H1 (cell line): ENCODE measurements around the gene NDP. TPM values are rescaled to one million over a fixed set of nuclear protein-coding genes. Genes with fewer than 3 reads are reported as not detected.

ENCODE experiments used
- CTCF ChIA-PET: fragments of 300-600 bp; sonication (Branson Sonifier 250); formaldehyde crosslinking; loops from one replicate; lab custom pipeline; 2021; ENCODE audit not compliant: partially characterized antibody; lab: Charles Lee
- POLR2A ChIA-PET: fragments of 300-600 bp; sonication (Branson Sonifier 250); formaldehyde crosslinking; loops from one replicate; lab custom pipeline; 2021; ENCODE audit warnings: inconsistent platforms; ENCODE audit not compliant: partially characterized antibody; lab: Charles Lee
- DNase-seq, 2 experiments: peaks; one replicate each; pipeline versions ENCODE4 v3.0.0 to v3.0.0-alpha.2; 2010 to 2022; ENCODE audit warnings: low spot score in 2 of 2, low read depth in 1 of 2, mixed read lengths in 1 of 2
- FAIRE-seq: peaks from 2 replicates; lab custom pipeline; 2011; peaks lifted over from hg19 to GRCh38; lab: Jason Lieb, UNC
- H2AFZ ChIP-seq: 2 replicates; pipeline ENCODE4 v1.8.1; 2012; ENCODE audit warnings: low read length, inconsistent platforms
- H2AK5ac ChIP-seq: 2 replicates; pipeline ENCODE4 v1.6.1; 2013; ENCODE audit warnings: low read depth, low read length
- H2BK120ac ChIP-seq: replicated peaks from 2 replicates; pipeline ENCODE3; 2013; ENCODE audit warnings: low read depth, low read length, inconsistent platforms
- H2BK12ac ChIP-seq: 2 replicates; pipeline ENCODE4 v1.6.1; 2013; ENCODE audit warnings: low read depth, low read length
- H2BK15ac ChIP-seq: 2 replicates; pipeline ENCODE4 v1.6.1; 2013; ENCODE audit warnings: low read length
- H2BK20ac ChIP-seq: 2 replicates; pipeline ENCODE4 v1.6.1; 2013; ENCODE audit warnings: low read length
- H2BK5ac ChIP-seq: 2 replicates; pipeline ENCODE4 v1.6.1; 2013; ENCODE audit warnings: low read depth, low read length
- H3K14ac ChIP-seq: 2 replicates; pipeline ENCODE4 v1.6.1; 2013; ENCODE audit warnings: inconsistent platforms; ENCODE audit not compliant: insufficient read length
- H3K18ac ChIP-seq: 2 replicates; pipeline ENCODE4 v1.6.1; 2013; ENCODE audit warnings: low read length; ENCODE audit errors: extremely low read depth
- H3K23ac ChIP-seq: 2 replicates; pipeline ENCODE4 v1.6.1; 2013; ENCODE audit warnings: inconsistent platforms; ENCODE audit not compliant: insufficient read length
- H3K23me2 ChIP-seq: 2 replicates; pipeline ENCODE4 v1.6.1; 2013; ENCODE audit warnings: low read depth, low read length
- H3K27ac ChIP-seq: 2 replicates; pipeline ENCODE4 v1.6.1; 2011; ENCODE audit warnings: low read depth, low read length, inconsistent platforms
- H3K27me3 ChIP-seq, 4 experiments: replicated peaks in 1 of 4; 1 replicate in 1 of 4; 2 replicates in 3 of 4; pipeline versions ENCODE4 v1.6.1 to v1.8.1; 2011 to 2013; ENCODE audit warnings: low read length in 3 of 4, mild to moderate bottlenecking in 3 of 4, inconsistent platforms in 2 of 4, mixed read lengths in 2 of 4, moderate library complexity in 1 of 4; ENCODE audit not compliant: control insufficient read depth in 3 of 4, insufficient read depth in 3 of 4; ENCODE audit errors: extremely low read depth in 1 of 4
- H3K36me3 ChIP-seq, 4 experiments: 2 replicates each; pipeline versions ENCODE4 v1.6.1 to v1.8.1; 2011 to 2013; ENCODE audit warnings: mild to moderate bottlenecking in 4 of 4, low read length in 3 of 4, moderate library complexity in 2 of 4, control low read depth in 1 of 4, inconsistent platforms in 1 of 4; ENCODE audit not compliant: insufficient read depth in 4 of 4, control insufficient read depth in 2 of 4
- H3K4ac ChIP-seq: replicated peaks from 2 replicates; pipeline ENCODE3; 2013; ENCODE audit warnings: low read length, low read depth, mixed read lengths, inconsistent platforms; ENCODE audit not compliant: insufficient read length
- H3K4me1 ChIP-seq, 4 experiments: replicated peaks in 1 of 4; 1 replicate in 1 of 4; 2 replicates in 3 of 4; pipeline versions ENCODE4 v1.6.1 to v1.8.1; 2011 to 2013; ENCODE audit warnings: low read length in 3 of 4, inconsistent platforms in 2 of 4, mixed read lengths in 1 of 4; ENCODE audit not compliant: insufficient read depth in 4 of 4, control insufficient read depth in 3 of 4
- H3K4me2 ChIP-seq, 2 experiments: 2 replicates each; pipeline versions ENCODE4 v1.6.1 to v1.8.1; 2011 to 2013; ENCODE audit warnings: low read depth in 2 of 2, low read length in 2 of 2, control low read depth in 1 of 2, inconsistent platforms in 1 of 2, mild to moderate bottlenecking in 1 of 2; ENCODE audit not compliant: insufficient read depth in 1 of 2
- H3K4me3 ChIP-seq, 4 experiments: fragments of 200-600, 300-600 bp in 1 of 4; sonication (generic), shearing (Covaris generic), sonication (Bioruptor Twin) in 1 of 4; 2 replicates each; pipeline versions ENCODE4 v1.5.1 to v1.8.1; 2011 to 2016; ENCODE audit warnings: low read length in 4 of 4, low read depth in 3 of 4, control low read depth in 2 of 4, inconsistent platforms in 2 of 4, mild to moderate bottlenecking in 2 of 4, mixed read lengths in 1 of 4, moderate library complexity in 1 of 4; ENCODE audit not compliant: insufficient read depth in 2 of 4; ENCODE audit errors: extremely low read depth in 1 of 4
- H3K56ac ChIP-seq: replicated peaks from 2 replicates; pipeline ENCODE3; 2013; ENCODE audit warnings: low read depth, mild to moderate bottlenecking, mixed read lengths, low read length, inconsistent platforms; ENCODE audit not compliant: insufficient read length
- H3K79me1 ChIP-seq: 2 replicates; pipeline ENCODE4 v1.6.1; 2013; ENCODE audit warnings: low read depth, low read length, control low read depth
- H3K79me2 ChIP-seq, 2 experiments: 2 replicates each; pipeline versions ENCODE4 v1.6.1 to v1.8.1; 2012 to 2013; ENCODE audit warnings: low read length in 2 of 2, mild to moderate bottlenecking in 2 of 2, inconsistent platforms in 1 of 2; ENCODE audit not compliant: insufficient read depth in 2 of 2, control insufficient read depth in 1 of 2
- H3K9ac ChIP-seq, 4 experiments: replicated peaks in 1 of 4; 1 replicate in 1 of 4; 2 replicates in 3 of 4; pipeline versions ENCODE4 v1.6.1 to v1.8.1; 2011 to 2013; ENCODE audit warnings: low read depth in 3 of 4, low read length in 3 of 4, control low read depth in 2 of 4, mild to moderate bottlenecking in 2 of 4, moderate library complexity in 2 of 4, inconsistent platforms in 1 of 4; ENCODE audit errors: extremely low read depth in 1 of 4
- H3K9me3 ChIP-seq, 2 experiments: 2 replicates each; pipeline versions ENCODE4 v1.6.1 to v1.8.1; 2012 to 2013; ENCODE audit warnings: mild to moderate bottlenecking in 2 of 2, moderate library complexity in 2 of 2, control low read depth in 1 of 2, inconsistent platforms in 1 of 2, low read depth in 1 of 2, low read length in 1 of 2, mixed read lengths in 1 of 2; ENCODE audit not compliant: insufficient read depth in 2 of 2
- H4K20me1 ChIP-seq, 2 experiments: replicated peaks in 1 of 2; 2 replicates each; pipeline versions ENCODE3 to v1.8.1; 2011 to 2013; ENCODE audit warnings: inconsistent platforms in 2 of 2, low read length in 2 of 2, mild to moderate bottlenecking in 1 of 2; ENCODE audit not compliant: insufficient read depth in 2 of 2, control insufficient read depth in 1 of 2
- H4K5ac ChIP-seq: 2 replicates; pipeline ENCODE4 v1.6.1; 2013; ENCODE audit warnings: low read length, low read depth, mixed read lengths, inconsistent platforms; ENCODE audit not compliant: insufficient read length
- H4K8ac ChIP-seq: 2 replicates; pipeline ENCODE4 v1.8.0; 2013; ENCODE audit warnings: mild to moderate bottlenecking, moderate library complexity, low read length, inconsistent platforms; ENCODE audit not compliant: insufficient read depth; ENCODE audit errors: extremely low read depth
- H4K91ac ChIP-seq: replicated peaks from 2 replicates; pipeline ENCODE3; 2013; ENCODE audit warnings: low read length, mixed read lengths, inconsistent platforms; ENCODE audit not compliant: insufficient read length
- ASH2L ChIP-seq: fragments of 200-600, 300-600 bp; sonication (generic); IDR thresholded peaks from one replicate; pipeline ENCODE4 v1.7.1; 2017; ENCODE audit warnings: low read length
- CREB1 ChIP-seq: IDR thresholded peaks from 2 replicates; pipeline ENCODE4 v1.6.1; 2012; ENCODE audit warnings: inconsistent platforms
- CTCF ChIP-seq, 3 experiments: IDR thresholded peaks; 1 replicate in 2 of 3; 2 replicates in 1 of 3; pipeline versions ENCODE4 v1.5.1 to v1.6.1; 2011; ENCODE audit warnings: low read length in 3 of 3, mild to moderate bottlenecking in 3 of 3, inconsistent platforms in 2 of 3, low read depth in 1 of 3, moderate library complexity in 1 of 3; ENCODE audit not compliant: insufficient read depth in 1 of 3; ENCODE audit errors: control extremely low read depth in 1 of 3
- EGR1 ChIP-seq: IDR thresholded peaks from 2 replicates; pipeline ENCODE4 v1.6.1; 2011; ENCODE audit warnings: low read depth, low read length, borderline replicate concordance
- EZH2 ChIP-seq: fragments of 200-600 bp; sonication (generic); IDR thresholded peaks from 2 replicates; pipeline ENCODE4 v1.7.1; 2012; ENCODE audit warnings: low read depth, mild to moderate bottlenecking, moderate library complexity, low read length, inconsistent platforms; ENCODE audit not compliant: severe bottlenecking
- HDAC6 ChIP-seq: IDR thresholded peaks from one replicate; pipeline ENCODE4 v1.7.1; 2012; ENCODE audit warnings: low read depth, mild to moderate bottlenecking, inconsistent platforms, low read length, moderate library complexity
- RXRA ChIP-seq: IDR thresholded peaks from 2 replicates; pipeline ENCODE4 v1.6.1; 2011; ENCODE audit warnings: low read depth, mild to moderate bottlenecking, low read length, moderate library complexity; ENCODE audit not compliant: insufficient read depth
- SAP30 ChIP-seq: fragments of 300-600 bp; sonication (generic); IDR thresholded peaks from 2 replicates; pipeline ENCODE4 v1.7.1; 2012; ENCODE audit warnings: low read length, moderate library complexity, mild to moderate bottlenecking, inconsistent platforms; ENCODE audit not compliant: insufficient read depth, insufficient replicate concordance
- SIN3A ChIP-seq, 2 experiments: IDR thresholded peaks in 1 of 2; conservative IDR thresholded peaks in 1 of 2; 2 replicates each; pipeline ENCODE4 v1.6.1; 2011 to 2012; ENCODE audit warnings: low read length in 2 of 2, improper control_type of control experiment in 1 of 2, low read depth in 1 of 2, mild to moderate bottlenecking in 1 of 2
- SP1 ChIP-seq: IDR thresholded peaks from 2 replicates; pipeline ENCODE4 v1.6.1; 2011; ENCODE audit warnings: low read depth, low read length
- SUZ12 ChIP-seq: fragments of 200-600 bp; sonication (generic); IDR thresholded peaks from 2 replicates; pipeline ENCODE4 v1.6.1; 2012; ENCODE audit warnings: mild to moderate bottlenecking, inconsistent platforms, low read length, moderate library complexity, mixed read lengths
- TAF1 ChIP-seq: IDR thresholded peaks from 2 replicates; pipeline ENCODE4 v1.6.1; 2011; ENCODE audit warnings: mild to moderate bottlenecking, low read depth, low read length
- WGBS, 2 experiments: shearing (Covaris generic) in 1 of 2; methylation state at CpG; one replicate each; pipeline versions ENCODE4 v1.1.6 to v1.1.7; 2013 to 2015; ENCODE audit warnings: low lambda C conversion rate in 2 of 2, mixed read lengths in 2 of 2, inconsistent platforms in 1 of 2, low coverage in 1 of 2, missing lambda C conversion rate in 1 of 2; ENCODE audit not compliant: insufficient replicate concordance in 2 of 2, insufficient coverage in 1 of 2, insufficient read length in 1 of 2; ENCODE audit errors: extremely low coverage in 1 of 2, missing lambda C conversion rate in 1 of 2; 5-methylcytosine and 5-hydroxymethylcytosine counted together
- polyA plus RNA-seq, 7 experiments: library from polyadenylated mRNA; depleted of rRNA in 3 of 7; stranded (reverse) in 5 of 7; unstranded in 2 of 7; fragments of >200 nt in 5 of 7; fragments of 200-250 nt in 2 of 7; gene quantifications; 1 replicate in 5 of 7; 2 replicates in 1 of 7; 4 replicates in 1 of 7; pipeline versions ENCODE4 v1.2.1 to v1.2.3, GENCODE V29; 2011 to 2013; ENCODE audit warnings: missing spikeins in 2 of 7, mixed read lengths in 2 of 7
- total RNA-seq: library from RNA; stranded (reverse); fragmentation: NEBNext Ultra II Directional; extraction: Animal tissue kit (Norgen Biotek cat#: 25700); gene quantifications from 2 replicates; pipeline ENCODE4 v1.2.1, GENCODE V29; 2021

The NDP gene
- total and polyA plus RNA-seq, 2 of the 8 experiments (the other 6 are each of a cell fraction or from before 2014, with no cell fraction given) = 0.26 to 0.82 TPM

GRCh38 chrX:43962636-43963035, 10.6 kb downstream of the NDP start:
- Histone ChIP-seq H3K4me2 (no peak overlapping the region), H3K23me2 (no peaks in the 10 kb centered on the region), H3K4ac (no peak overlapping the region), H3K36me3 (no peaks in the 10 kb centered on the region; a peak in 1 of 8 replicates), H3K23ac (no peak overlapping the region), H3K9me3 (no peaks in the 10 kb centered on the region), H3K79me1 (no peaks in the 10 kb centered on the region), H3K4me1 (no peaks in the 10 kb centered on the region), H2AFZ (no peak overlapping the region), H3K27ac (no peak overlapping the region), H3K9ac (no peak overlapping the region), H4K8ac (no peak overlapping the region), H4K91ac (no peak overlapping the region), H3K27me3 (no peaks in the 10 kb centered on the region), H2BK12ac (no peak overlapping the region), H2BK120ac (no peak overlapping the region), H2BK5ac (no peak overlapping the region), H3K79me2 (no peaks in the 10 kb centered on the region), H3K14ac (no peak overlapping the region), H4K20me1 (no peaks in the 10 kb centered on the region), H3K56ac (no peak overlapping the region), H4K5ac (no peak overlapping the region), H3K18ac (no peak overlapping the region), H2BK20ac (no peak overlapping the region), H2AK5ac (no peak overlapping the region), H3K4me3 (no peak overlapping the region), H2BK15ac (no peak overlapping the region)
- DNase-seq (no peak), FAIRE-seq (no peak)
- WGBS, 2 experiments = 69% methylated on average over 4 of the region's 9 CpGs; no CpG with 5 or more reads in 1 of the 2 experiments
- POLR2A ChIA-PET = no interaction called here
- CTCF ChIA-PET = interaction anchor here (0.6 to 2.6 kb wide), 5 partner anchors 10 to 236 kb away, joined by 3 to 15 read pairs (median 4); partner anchors contain the start of gene NDP
- TF ChIP-seq CTCF (IDR thresholded peaks at IDR 0.05; ENCODE audit: control extremely low read depth in 1 of 3, insufficient read depth in 1 of 3, low read depth in 1 of 3, low read length in 3 of 3) (no peak), SIN3A (conservative IDR thresholded peaks at IDR 0.05 in 1 of 2, IDR thresholded peaks at IDR 0.05 in 1 of 2; ENCODE audit: low read depth in 1 of 2, low read length in 2 of 2) (no peak), EZH2 (no peak), HDAC6 (no peak), SP1 (no peak), TAF1 (no peak), CREB1 (no peak), SAP30 (no peak), EGR1 (no peak), ASH2L (no peak), SUZ12 (no peak), RXRA (no peak)
